ES-I3 (cell line): ENCODE data around the gene MTHFD1L.

Experiments used
- H3K36me3 ChIP-seq: 2 replicates; pipeline ENCODE4 v1.6.1; 2013; ENCODE audit warnings: mild to moderate bottlenecking, low read length, control low read depth, moderate library complexity; ENCODE audit not compliant: insufficient read depth
- H3K4me1 ChIP-seq: 2 replicates; pipeline ENCODE4 v1.6.1; 2013; ENCODE audit warnings: mild to moderate bottlenecking, control low read depth, low read length; ENCODE audit not compliant: insufficient read depth
- H3K9ac ChIP-seq: 2 replicates; pipeline ENCODE4 v1.6.1; 2013; ENCODE audit warnings: low read depth, mild to moderate bottlenecking, low read length, moderate library complexity
- H3K9me3 ChIP-seq: 2 replicates; pipeline ENCODE4 v1.6.1; 2013; ENCODE audit warnings: mild to moderate bottlenecking, low read length, moderate library complexity; ENCODE audit not compliant: control insufficient read depth, insufficient read depth

The MTHFD1L gene

DNA sequence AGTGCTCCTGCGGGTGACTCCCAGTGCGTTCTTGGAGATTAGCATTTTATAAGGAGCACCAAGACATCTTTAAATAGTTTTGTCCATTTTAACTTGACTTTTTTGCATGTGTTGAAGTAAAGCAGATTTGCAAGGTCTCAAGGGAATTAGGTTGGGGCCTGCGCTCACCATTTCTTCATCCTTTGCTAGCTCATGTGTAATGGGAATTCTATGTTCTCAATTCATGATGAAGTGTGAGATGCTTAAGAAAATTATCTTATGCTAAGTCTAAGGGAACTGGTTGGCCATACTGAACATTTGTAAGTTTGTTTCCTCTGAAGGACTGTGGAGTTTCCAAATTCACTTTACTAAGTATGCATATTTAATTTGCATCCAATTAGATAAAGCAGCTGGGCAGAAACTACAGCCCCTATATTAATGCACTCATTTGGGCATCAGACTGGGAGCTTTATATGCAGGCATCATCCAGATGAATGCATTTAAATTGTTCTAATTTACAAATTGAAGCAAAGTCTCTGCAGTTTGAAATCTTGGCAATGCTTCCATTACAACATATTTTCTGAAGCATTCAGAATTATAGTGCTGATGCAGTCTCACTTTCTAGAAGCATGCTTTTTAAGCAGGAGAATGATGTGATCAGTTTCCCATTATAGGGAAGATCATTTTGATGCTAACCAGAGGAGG is 266.0 kb downstream of the MTHFD1L start:
- no peaks in the 10 kb centered on the region for H3K36me3 ChIP-seq

DNA sequence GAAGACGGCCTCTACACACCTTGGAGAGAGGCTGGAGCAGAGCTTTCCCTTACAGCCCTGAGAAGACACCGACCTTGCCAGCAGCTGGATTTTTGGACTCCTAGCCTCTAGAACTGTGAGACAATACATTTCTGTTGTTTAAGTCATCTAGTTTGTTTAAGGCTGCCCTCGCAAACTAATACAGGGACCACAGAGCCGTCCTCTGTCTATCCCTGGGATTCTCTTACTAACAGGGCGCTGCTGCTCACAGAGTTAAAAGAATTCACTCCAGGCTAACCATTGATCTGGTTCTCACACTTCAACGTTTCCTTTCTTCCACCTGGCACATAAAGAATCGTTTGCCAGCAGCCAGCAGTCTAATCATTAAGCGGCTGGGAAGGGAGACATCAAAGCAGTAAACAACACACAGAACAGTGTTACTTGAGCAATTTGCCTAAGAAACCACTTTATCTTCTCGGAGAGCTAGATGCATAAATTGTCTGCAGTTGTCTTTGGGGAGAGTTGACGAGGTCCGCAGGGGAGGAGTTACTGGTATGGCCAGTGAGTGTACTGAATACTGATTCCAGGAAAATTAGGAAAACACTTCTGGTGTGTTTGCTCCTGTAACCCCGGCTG is 270.7 kb downstream of the MTHFD1L start:
- Histone ChIP-seq H3K9ac (no peak overlapping the region), H3K36me3 (no peaks in the 10 kb centered on the region), H3K9me3 (peaks cover 3% of the 10 kb centered on the region; the same call in 1 of the 2 replicates), H3K4me1 (peaks cover 5% of the 10 kb centered on the region; the same call in 1 of the 2 replicates)

More for the DNA sequence above, 266.0 kb downstream of the MTHFD1L start:
- Histone ChIP-seq H3K4me1 (peaks cover 26% of the 10 kb centered on the region), H3K9me3 (peaks cover 3% of the 10 kb centered on the region; the same call in 1 of the 2 replicates), H3K9ac (no peak overlapping the region)

DNA sequence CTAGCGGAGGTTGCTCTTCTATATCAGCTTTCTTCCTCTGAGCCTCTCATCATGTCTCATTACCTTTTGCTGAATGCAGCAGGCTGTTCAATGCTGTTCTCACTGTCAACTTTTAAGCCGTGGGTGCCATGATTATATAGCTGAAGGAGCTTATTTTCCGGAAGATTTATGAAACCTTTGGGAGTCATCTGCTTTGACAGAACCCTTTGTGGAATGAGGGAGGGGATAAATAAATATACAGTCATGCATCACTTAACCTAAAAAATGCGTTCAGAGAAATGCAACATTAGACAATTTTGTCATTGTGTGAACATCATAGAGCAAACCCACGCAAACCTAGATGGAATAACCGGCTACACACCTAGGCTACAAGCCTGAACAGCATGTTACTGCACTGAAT is 272.0 kb downstream of the MTHFD1L start:
- Histone ChIP-seq H3K4me1 (peaks cover 5% of the 10 kb centered on the region; the same call in 1 of the 2 replicates), H3K9me3 (peaks cover under 1% of the 10 kb centered on the region; the same call in 1 of the 2 replicates), H3K9ac (no peak overlapping the region), H3K36me3 (no peaks in the 10 kb centered on the region)

DNA sequence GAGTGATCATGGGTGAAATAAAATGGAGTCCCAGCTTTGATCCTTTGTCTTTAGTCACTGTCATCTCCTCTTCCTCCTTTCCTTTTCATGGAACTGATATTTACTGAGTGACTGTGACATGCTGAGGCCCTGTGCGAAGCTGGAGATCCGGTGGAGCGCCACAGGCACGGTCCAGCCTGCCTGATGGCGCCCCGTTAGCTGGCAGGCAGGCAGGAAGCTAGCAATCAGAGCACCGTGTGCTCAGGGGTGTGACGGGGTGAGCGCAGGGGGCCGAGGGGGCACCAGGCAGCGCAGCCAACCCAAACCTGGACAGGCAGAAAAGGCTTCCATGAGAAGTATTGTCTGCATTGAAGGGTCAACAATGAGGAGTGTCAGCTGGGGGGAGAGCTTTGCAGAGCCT is 274.0 kb downstream of the MTHFD1L start:
- Histone ChIP-seq H3K9me3 (no peaks in the 10 kb centered on the region), H3K9ac (no peak overlapping the region), H3K36me3 (no peaks in the 10 kb centered on the region), H3K4me1 (peaks cover 5% of the 10 kb centered on the region; the same call in 1 of the 2 replicates)

DNA sequence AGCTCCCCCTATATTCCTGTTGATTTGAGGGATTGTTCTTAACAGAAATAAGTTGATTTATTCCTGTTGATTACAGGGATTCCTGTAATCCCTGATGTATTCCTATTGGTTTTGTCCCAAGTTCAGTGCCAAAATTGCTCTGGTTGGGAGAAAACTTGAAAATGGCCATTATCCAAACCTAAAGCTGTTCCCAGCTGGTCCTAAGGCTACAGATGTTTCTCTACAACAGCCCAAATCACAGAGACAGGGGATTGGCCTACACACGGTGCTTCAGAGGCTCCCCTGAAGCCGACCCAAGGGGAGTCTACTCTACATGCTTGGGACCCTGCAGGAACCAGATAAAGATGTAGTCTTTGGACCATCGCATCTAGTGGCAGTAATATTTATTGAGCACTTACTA is 275.3 kb downstream of the MTHFD1L start:
- no peak overlapping the region for H3K9ac ChIP-seq
- H3K4me1 ChIP-seq = peaks cover 5% of the 10 kb centered on the region; the same call in 1 of the 2 replicates
- no peaks in the 10 kb centered on the region for H3K36me3 ChIP-seq
- no peaks in the 10 kb centered on the region for H3K9me3 ChIP-seq

DNA sequence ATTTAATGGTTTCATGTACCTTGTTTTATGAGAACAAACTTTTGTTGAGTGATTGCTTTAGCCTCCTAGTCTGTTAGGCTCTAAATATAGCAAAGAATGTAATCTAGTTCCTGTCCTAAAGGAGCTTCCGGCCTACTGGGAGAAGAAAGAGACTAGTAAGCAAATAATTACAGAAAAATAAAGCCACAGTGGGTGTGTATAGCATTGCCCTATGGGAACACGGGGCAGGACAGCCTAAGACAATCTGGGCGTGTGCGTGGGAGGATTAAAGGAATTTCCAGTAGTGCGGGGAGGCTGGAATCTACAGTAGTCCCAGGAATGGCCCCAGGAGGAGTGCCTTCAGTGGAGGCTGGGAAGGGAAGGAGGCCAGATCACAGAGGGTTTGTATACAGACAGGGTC is 276.2 kb downstream of the MTHFD1L start:
- no peaks in the 10 kb centered on the region for H3K9me3 ChIP-seq
- peaks cover under 1% of the 10 kb centered on the region; the same call in 1 of the 2 replicates for H3K4me1 ChIP-seq
- no peak overlapping the region for H3K9ac ChIP-seq
- H3K36me3 ChIP-seq = no peaks in the 10 kb centered on the region

DNA sequence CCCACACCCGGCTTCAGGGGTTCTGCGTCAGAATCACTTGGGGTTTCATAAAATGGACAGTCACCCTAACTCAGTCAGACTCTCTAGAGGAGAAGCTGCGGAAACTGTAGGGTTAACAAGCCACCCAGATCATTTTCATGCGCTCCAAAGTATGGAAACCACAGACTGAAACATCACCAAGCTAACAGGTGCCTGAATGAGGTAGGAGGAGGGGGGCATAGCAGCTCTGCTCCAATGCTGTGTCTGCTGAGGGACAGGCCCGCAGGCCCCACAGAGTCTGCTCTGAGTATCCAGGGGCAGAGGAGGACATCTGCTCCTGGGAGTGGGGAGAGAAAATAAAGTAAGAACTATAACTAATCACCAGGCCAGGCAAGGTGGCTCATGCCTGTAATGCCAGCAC is 277.2 kb downstream of the MTHFD1L start:
- Histone ChIP-seq H3K4me1 (no peaks in the 10 kb centered on the region), H3K9me3 (no peaks in the 10 kb centered on the region), H3K9ac (no peak overlapping the region), H3K36me3 (no peaks in the 10 kb centered on the region)

DNA sequence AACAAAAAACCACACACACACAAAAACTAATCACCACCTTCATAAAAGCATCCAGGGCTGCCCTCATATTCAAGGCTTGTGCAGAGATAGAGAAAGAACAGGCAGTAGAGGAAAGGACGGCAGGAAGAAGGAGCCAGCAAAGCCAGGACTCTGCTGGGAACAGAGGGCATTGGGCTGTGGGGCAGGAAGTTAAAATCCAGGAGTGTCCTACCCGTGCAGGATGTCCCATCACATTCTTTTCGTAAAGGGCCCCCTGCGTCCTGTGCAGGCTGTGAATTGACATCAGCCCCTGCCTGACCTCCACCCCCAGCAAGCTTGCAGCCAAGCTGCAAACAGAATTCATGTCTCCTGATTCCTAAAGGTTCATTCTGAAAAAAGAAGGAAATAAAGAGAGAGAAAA is 277.8 kb downstream of the MTHFD1L start:
- no peaks in the 10 kb centered on the region for H3K36me3 ChIP-seq
- H3K4me1 ChIP-seq = no peaks in the 10 kb centered on the region
- no peak overlapping the region for H3K9ac ChIP-seq
- no peaks in the 10 kb centered on the region for H3K9me3 ChIP-seq

DNA sequence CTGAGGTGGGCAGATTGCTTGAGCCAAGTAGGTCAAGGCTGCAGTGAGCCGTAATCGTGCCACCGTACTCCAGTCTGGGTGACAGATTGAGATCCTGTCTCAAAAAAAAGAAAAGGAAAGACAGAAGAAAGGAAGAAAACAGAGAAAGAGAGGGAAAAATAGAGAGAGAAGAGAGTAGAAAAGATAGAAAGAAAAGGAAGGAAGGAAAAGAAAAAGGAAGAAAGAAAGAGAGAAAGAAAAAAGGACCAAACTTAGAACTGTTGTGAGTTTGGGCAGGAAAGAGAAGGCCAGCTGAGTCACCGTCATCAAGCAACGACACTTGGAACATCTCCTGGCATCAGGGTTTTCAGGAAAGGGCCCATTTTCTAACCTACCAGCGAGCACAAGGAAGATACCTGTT is 278.3 kb downstream of the MTHFD1L start:
- Histone ChIP-seq H3K4me1 (no peaks in the 10 kb centered on the region), H3K9ac (no peak overlapping the region), H3K9me3 (no peaks in the 10 kb centered on the region), H3K36me3 (no peaks in the 10 kb centered on the region)

DNA sequence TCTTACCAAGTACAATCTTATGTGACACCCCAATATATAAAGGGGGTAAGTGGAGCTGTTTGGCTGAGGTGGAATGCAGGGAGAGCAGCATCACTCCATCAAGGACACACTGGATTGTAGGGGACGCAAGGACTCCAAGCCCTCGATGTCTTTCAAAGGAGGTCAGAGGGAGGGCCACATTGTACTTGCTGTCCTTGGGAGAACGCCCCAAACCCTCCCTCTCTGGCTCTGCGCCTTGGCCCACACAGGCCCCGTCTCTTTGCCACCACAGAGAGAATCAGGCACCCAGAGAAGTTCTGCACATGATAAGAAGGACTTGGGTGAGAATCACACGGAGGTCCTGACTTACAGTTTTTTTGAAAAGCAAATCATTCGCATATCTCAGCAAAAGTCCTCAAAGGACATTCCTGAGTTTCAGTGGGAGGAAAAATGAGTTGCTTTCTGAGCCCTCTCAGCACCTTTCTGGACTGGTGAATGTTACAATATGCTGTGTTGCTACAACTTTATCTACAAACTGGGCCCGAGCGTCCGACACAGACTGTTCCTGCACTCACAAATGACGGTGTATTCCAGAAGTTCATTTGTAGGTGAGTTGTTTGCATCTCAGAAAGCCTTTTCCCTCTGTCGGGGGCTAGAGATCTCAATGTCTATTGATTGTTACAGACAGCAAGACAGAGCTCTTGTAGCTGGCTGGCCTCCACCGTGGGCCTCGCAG is 281.8 kb downstream of the MTHFD1L start:
- no peak overlapping the region for H3K9ac ChIP-seq
- no peaks in the 10 kb centered on the region for H3K36me3 ChIP-seq
- no peaks in the 10 kb centered on the region; the same call in 1 of the 2 replicates for H3K4me1 ChIP-seq
- H3K9me3 ChIP-seq = no peaks in the 10 kb centered on the region

DNA sequence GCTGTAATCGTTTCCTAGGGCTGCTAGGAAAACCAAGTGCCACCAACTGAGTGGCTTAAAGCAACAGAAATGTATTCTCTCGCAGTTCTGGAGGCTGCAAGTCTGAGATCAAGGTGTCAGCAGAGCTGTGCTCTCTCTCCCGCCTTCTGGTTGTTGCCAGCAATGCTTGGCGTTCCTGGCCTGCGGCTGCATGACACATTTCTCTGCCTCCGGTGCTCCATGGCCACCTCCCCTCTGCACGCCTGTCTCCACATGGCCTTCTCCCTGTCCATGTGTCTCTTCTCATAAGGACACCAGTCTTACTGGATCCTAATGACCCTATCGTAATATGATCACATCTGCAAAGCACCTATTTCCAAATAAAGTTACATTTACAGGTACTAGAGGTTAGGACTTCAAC is 282.6 kb downstream of the MTHFD1L start:
- H3K36me3 ChIP-seq = no peaks in the 10 kb centered on the region
- no peak overlapping the region for H3K9ac ChIP-seq
- H3K9me3 ChIP-seq = no peaks in the 10 kb centered on the region
- no peaks in the 10 kb centered on the region; the same call in 1 of the 2 replicates for H3K4me1 ChIP-seq

DNA sequence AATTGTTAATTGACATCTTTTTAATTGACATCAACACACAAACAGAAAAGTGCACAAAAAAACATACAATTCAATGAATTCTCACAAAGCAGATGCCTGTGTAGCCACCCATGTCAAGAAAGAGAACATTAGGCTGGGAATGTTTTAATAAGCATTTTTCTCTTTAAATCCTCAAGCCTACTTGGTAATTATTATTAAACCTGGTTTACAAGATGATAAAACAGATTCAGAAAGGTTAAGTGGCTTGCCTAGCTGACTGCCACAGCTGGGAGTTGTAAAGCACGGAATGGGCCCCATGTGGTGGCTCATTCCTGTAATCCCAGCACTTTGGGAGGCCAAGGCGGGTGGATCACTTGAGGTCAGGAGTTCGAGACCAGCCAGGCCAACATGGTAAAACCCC is 284.3 kb downstream of the MTHFD1L start:
- Histone ChIP-seq H3K9me3 (no peaks in the 10 kb centered on the region), H3K4me1 (no peaks in the 10 kb centered on the region; the same call in 1 of the 2 replicates), H3K9ac (no peak overlapping the region), H3K36me3 (no peaks in the 10 kb centered on the region)
